GM15510 (cell line): Measurements from ENCODE around the gene SLC12A7.

Source experiments
- POLR2A ChIP-seq: IDR thresholded peaks from 3 replicates; pipeline ENCODE4 v1.6.1; 2011; ENCODE audit warnings: borderline replicate concordance; ENCODE audit not compliant: insufficient read length; ENCODE audit errors: extremely low read depth

The SLC12A7 gene

GRCh38 chr5:1042626-1043025, 69.2 kb downstream of the SLC12A7 start:
- no peak for TF ChIP-seq POLR2A

- TF ChIP-seq POLR2A = no peak
Observed at GRCh38 chr5:1041225-1042143, 70.4 kb downstream of the SLC12A7 start.

- no peak for TF ChIP-seq POLR2A
Observed at GRCh38 chr5:1040571-1040970, 71.3 kb downstream of the SLC12A7 start.

DNA sequence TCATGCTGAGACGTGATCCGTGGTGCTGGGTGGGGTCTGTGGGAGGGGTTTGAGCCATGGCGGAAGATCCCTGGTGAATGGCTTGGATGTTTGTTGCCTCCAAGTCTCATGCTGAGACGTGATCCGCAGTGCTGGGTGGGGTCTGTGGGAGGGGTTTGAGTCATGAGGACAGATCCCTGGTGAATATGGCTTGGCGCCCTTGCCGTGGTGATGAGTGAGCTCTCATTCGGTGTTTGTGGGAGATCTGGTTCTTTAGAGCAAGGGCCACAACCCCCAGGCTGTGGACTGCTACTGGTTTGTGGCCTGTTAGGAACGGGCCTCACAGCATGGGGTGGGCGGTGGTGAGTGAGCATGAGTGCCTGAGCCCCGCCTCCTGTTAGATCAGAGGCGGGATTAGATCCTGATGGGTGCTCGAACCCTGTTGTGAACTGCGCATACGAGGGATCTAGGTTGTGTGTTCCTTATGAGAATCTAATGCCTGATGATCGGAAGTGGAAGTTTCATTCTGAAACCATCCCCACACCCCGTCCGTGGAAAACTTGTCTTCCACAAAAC, 72.1 kb downstream of the SLC12A7 start:
- TF ChIP-seq POLR2A = no peak

GRCh38 chr5:1039210-1039548, 72.7 kb downstream of the SLC12A7 start:
- no peak for TF ChIP-seq POLR2A

DNA sequence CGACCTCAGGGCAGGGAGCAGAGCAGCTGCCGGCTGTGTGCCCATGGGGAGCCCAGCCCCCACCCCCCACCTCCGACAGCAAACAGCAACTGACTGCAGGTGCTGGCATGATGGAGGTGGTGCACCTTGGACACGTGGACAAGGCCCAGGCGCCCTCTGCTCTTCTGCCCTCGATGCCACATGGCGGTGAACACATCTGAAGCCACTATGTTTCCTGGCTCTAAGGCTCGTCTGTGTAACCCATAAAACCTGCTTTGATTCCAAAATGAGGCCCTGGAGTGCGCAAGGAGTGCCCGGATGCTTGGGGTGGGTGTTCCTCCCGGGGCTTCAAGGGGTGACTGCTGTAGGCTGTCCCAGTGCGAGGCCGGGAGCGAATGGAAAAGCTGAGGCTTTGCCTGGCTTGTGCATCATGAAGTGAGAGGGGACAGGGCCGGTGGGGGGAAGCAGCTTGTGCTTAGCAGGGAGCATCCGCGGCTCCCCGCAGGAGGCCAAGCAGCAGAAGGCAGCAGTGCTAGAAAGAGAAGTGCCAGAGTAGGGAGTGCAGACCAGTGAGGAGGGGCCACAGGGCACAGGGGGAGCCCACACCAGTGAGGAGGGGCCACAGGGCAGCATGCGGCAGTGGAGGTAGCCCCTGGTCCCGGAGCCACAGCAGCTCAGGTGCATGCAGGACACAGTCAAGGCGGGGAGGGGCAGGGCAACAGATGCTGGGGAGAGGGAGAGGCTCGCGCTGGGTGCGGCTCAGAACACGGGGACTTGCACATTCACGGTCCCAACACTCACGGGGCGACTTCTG, 73.2 kb downstream of the SLC12A7 start:
- TF ChIP-seq POLR2A = no peak

- TF ChIP-seq POLR2A = no peak
Observed at GRCh38 chr5:1037671-1038416, 74.0 kb downstream of the SLC12A7 start.

- no peak for TF ChIP-seq POLR2A
Observed at GRCh38 chr5:1037123-1037670, 74.7 kb downstream of the SLC12A7 start.

GRCh38 chr5:1036504-1037122, 75.2 kb downstream of the SLC12A7 start:
- no peak for TF ChIP-seq POLR2A

- no peak for TF ChIP-seq POLR2A
Observed at GRCh38 chr5:1035421-1036405, 76.2 kb downstream of the SLC12A7 start.

GRCh38 chr5:1034986-1035385, 76.9 kb downstream of the SLC12A7 start:
- no peak for TF ChIP-seq POLR2A

GRCh38 chr5:1034421-1034905, 77.4 kb downstream of the SLC12A7 start:
- no peak for TF ChIP-seq POLR2A

DNA sequence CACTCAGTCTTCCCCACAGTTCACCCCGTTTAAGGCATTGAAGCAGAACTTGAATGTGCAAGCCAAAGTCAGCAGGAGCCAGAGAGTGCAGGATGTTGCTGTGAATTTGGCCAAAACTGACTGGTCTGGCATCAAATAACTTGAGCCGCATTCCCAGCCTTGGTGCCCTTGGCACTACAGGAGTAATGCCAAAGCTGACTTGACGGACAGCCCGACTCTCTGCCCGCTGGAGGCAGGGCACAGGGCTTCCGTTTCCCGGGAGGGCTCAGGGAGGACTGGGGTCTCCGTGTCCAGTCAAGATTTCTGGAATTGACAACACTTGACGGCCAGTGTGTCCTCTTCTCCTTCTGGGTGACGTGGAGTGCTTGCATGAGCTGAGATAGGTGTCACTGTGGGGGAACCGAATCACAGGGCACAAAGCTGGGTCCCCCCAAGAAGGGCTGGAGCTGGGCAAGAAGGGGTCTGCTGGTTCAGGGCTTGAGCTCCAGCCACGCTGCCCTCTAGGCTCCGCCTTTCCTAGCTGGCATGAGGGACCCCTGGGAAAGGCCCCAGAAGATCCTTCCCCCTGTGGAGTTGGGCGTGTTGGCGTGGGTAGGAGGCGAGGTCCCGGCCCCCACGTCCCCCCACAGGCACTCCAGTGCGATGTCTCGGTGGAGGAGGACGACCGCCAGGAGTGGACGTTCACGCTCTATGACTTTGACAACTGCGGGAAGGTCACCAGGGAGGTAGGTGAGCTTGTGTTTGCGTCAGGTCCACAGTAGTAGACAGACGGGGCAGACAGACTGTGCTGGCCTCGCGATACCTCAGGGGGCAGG, 78.0 kb downstream of the SLC12A7 start:
- no peak for TF ChIP-seq POLR2A

DNA sequence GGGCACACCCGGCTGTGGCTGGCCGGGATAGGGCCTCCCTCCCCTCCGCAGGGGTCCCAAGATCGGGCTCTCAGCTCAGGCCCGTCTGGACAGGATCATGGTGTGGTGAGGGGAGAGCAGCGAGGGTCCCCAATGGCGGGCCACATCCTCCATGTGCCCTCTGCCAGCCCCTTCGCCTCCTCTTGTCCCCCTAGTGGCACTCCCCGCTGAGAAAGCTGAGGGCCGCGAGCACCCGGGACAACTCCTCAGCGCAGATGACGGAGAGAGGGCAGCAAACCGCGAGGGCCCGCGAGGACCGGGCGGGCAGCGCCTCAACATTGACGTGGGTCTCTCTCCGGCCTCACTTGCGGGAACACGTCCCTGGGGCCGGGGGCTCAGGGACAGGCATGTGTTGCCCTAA, 78.7 kb downstream of the SLC12A7 start:
- TF ChIP-seq POLR2A = no peak
